Sigmoid colon (tissue), 7 donors: Measurements from ENCODE around the gene GEMIN7. TPM values are rescaled to one million over a fixed set of nuclear protein-coding genes. Genes with fewer than 3 reads are reported as not detected.
A peak's percentile ranks its signal among the peaks of the same experiment; 100 is the strongest.
"Not testable (repeated sequence)": the region's sequence is repeated elsewhere in the genome, so short reads cannot be mapped to it uniquely, and the experiment has no call there.

Source experiments
- DNase-seq: peaks from one replicate; pipeline ENCODE4 v3.0.0-alpha.2; 2019
- H3K27ac ChIP-seq, 4 donors: fragments of 200-600 bp; sonication (generic); one replicate each; pipeline ENCODE4 v1.5.1; 2016 to 2019; ENCODE audit warnings: mild to moderate bottlenecking in 1 of 4
- H3K27me3 ChIP-seq, 3 donors: fragments of 200-600 bp; sonication (generic); one replicate each; pipeline ENCODE4 v1.5.1; 2019; ENCODE audit warnings: mild to moderate bottlenecking in 1 of 3
- H3K36me3 ChIP-seq, 4 donors: fragments of 200-600 bp; sonication (generic); one replicate each; pipeline ENCODE4 v1.5.1; 2016 to 2019
- H3K4me1 ChIP-seq, 4 donors: fragments of 200-600 bp; sonication (generic); one replicate each; pipeline ENCODE4 v1.5.1; 2017 to 2019
- H3K4me3 ChIP-seq, 4 donors: fragments of 200-600 bp; sonication (generic); one replicate each; pipeline ENCODE4 v1.5.1; 2017 to 2019; ENCODE audit warnings: mild to moderate bottlenecking in 2 of 4, moderate library complexity in 1 of 4
- H3K9me3 ChIP-seq, 4 donors: fragments of 200-600 bp in 3 of 4; sonication (generic) in 3 of 4; one replicate each; pipeline versions ENCODE4 v1.5.1 to v1.6.1; 2013 to 2019
- EP300 ChIP-seq, 4 donors: sonication (generic); formaldehyde crosslinking; IDR thresholded peaks; one replicate each; pipeline ENCODE4 v1.6.1; 2017; ENCODE audit warnings: antibody characterized with exemption in 4 of 4
- POLR2A ChIP-seq, 2 donors: fragments of 450-650 bp; IDR thresholded peaks; one replicate each; pipeline ENCODE4 v1.6.1; 2016; ENCODE audit warnings: antibody characterized with exemption in 2 of 2, mild to moderate bottlenecking in 2 of 2, moderate library complexity in 2 of 2
- POLR2AphosphoS5 ChIP-seq, 4 donors: sonication (generic); formaldehyde crosslinking; IDR thresholded peaks; one replicate each; pipeline ENCODE4 v1.6.1; 2017; ENCODE audit warnings: antibody characterized with exemption in 4 of 4
- WGBS, 2 donors: extraction: QIAGEN DNeasy Blood & Tissue Kit; methylation state at CpG; one replicate each; pipeline ENCODE4 v1.1.7; 2013; 5-methylcytosine and 5-hydroxymethylcytosine counted together
- intact Hi-C: fragments of 100-400 bp; cut with DNase I; formaldehyde crosslinking; loops from one replicate; pipeline ENCODE4 v1.15.1; 2023
- polyA plus RNA-seq, 3 donors: library from polyadenylated mRNA; stranded (reverse); fragments of 200-250 nt; gene quantifications; one replicate each; pipeline ENCODE4 v1.2.3, GENCODE V29; 2013
- total RNA-seq, 4 donors: library from RNA; depleted of rRNA; stranded (reverse); fragments of >200 nt; gene quantifications; one replicate each; pipeline ENCODE4 v1.1.0, GENCODE V29; 2016
- TF ChIP-seq, protein P1 (sequence below), 4 experiments: fragments of 450-650 bp in 3 of 4; fragments of 200-600 bp in 1 of 4; IDR thresholded peaks; one replicate each; pipeline ENCODE4 v1.5.1; 2016 to 2019; ENCODE audit warnings: antibody characterized with exemption in 4 of 4, mild to moderate bottlenecking in 3 of 4, moderate library complexity in 2 of 4
- donor health status: healthy with polysubstance abuse.
- donor health status: Bipolar disorder and iron deficiency.
- donor health status: healthy.

GEMIN7 gene
- total and polyA plus RNA-seq, 7 donors, result 10.3 to 31.2 (median 18.2) TPM

DNA sequence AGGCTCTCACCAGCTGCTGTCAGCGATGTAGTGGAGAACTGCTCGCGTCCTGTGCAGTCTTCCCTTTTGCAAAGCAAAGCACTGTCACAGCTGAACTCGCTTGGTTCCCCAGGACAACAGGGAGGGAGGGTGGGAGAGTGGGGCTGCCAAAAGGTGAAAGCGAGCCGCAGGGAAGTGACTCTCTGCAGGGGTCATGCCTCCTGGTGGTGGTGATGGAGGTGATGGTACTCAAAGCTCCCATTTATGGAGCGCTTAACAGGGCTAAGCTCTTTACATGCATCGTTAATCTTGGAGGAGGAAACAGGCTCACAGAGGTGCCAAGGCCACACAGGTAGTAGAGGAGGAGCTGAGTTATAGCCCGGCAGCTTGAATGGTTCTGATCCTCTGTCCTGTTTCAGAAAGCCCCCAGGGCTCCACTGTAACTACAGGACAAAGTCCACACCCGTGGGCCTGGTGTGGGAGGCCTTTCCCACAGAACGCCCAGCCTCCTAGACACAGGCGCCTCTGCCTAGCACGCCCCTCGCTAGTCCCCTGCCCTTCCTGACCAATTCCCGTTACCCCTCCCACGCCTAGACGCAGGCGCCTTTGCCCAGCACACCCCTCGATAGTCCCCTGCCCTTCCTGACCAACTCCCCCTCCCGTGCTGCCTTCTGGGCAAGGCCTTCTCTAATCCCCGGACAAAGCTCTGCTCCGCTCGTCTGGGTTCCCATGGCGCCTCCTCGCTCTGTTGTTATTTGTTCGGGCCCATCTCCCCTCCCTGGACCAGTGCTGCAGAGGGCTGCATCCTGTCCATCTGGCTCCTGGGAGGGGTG is 24.7 kb downstream of the GEMIN7 start:
- Histone ChIP-seq H3K27me3 (no peaks in the 10 kb centered on the region), H3K36me3 (no peaks in the 10 kb centered on the region), H3K4me3 (peak overlapping the region in 1 of 4 donors; percentile 10), H3K27ac (peak overlapping the region in 1 of 4 donors; percentile 28), H3K9me3 (no peaks in the 10 kb centered on the region), H3K4me1 (peaks cover 0 to 38% (median 31%) of the 10 kb centered on the region in 4 donors)
- 27 to 44% methylated on average over 26 of the region's 26 CpGs for WGBS, 2 donors
- TF ChIP-seq, protein P1, sequence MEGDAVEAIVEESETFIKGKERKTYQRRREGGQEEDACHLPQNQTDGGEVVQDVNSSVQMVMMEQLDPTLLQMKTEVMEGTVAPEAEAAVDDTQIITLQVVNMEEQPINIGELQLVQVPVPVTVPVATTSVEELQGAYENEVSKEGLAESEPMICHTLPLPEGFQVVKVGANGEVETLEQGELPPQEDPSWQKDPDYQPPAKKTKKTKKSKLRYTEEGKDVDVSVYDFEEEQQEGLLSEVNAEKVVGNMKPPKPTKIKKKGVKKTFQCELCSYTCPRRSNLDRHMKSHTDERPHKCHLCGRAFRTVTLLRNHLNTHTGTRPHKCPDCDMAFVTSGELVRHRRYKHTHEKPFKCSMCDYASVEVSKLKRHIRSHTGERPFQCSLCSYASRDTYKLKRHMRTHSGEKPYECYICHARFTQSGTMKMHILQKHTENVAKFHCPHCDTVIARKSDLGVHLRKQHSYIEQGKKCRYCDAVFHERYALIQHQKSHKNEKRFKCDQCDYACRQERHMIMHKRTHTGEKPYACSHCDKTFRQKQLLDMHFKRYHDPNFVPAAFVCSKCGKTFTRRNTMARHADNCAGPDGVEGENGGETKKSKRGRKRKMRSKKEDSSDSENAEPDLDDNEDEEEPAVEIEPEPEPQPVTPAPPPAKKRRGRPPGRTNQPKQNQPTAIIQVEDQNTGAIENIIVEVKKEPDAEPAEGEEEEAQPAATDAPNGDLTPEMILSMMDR (IDR thresholded peaks at IDR 0.05), result no peak
- no peak for TF ChIP-seq POLR2A (IDR thresholded peaks at IDR 0.05)
- no peak for TF ChIP-seq EP300 (IDR thresholded peaks at IDR 0.05)
- TF ChIP-seq POLR2AphosphoS5 (IDR thresholded peaks at IDR 0.05), result no peak
- intact Hi-C loops, result no loop called here
- DNase-seq, result no peak

DNA sequence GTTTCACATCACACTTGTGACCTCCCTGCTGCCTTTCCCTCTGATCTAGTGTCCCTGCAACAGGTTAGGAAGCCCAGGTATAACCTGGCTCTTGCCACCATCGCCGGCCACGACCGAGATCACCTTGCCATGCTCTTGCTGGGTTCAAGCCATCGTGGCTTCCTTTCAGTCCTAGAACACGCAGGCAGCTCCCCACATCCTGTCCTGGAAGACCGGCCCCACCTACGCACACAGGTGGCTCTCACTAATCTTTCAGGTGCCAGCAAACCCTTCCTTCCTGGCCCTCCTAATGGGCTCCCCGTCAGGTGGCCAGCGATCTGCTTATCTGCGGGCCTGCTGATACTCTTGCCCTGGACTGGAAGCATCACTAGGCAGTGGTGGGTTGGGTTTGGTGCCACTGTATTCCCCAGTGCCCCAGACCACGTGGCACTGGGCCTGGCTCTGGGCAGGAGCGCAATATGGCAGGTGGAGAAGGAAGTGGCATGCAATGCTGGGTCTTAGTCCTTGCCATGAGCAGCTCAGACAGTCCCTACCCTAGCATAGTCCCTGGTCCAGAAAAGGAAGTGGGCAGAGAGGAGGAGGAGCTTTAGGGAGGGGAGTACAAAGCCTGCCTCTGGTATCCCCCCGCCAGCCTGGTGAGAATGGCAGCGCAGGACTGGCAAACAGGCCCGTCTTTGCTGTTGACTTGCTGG is 25.7 kb downstream of the GEMIN7 start:
- Histone ChIP-seq H3K36me3 (no peaks in the 10 kb centered on the region), H3K4me1 (peaks cover 0 to 31% (median 22%) of the 10 kb centered on the region in 4 donors), H3K4me3 (no peak overlapping the region), H3K9me3 (no peaks in the 10 kb centered on the region), H3K27ac (no peak overlapping the region), H3K27me3 (no peaks in the 10 kb centered on the region)
- TF ChIP-seq, protein P1 (IDR thresholded peaks at IDR 0.05), result no peak
- no peak for DNase-seq
- intact Hi-C loops, result no loop called here
- 55 to 79% methylated on average over 16 of the region's 16 CpGs for WGBS, 2 donors

DNA sequence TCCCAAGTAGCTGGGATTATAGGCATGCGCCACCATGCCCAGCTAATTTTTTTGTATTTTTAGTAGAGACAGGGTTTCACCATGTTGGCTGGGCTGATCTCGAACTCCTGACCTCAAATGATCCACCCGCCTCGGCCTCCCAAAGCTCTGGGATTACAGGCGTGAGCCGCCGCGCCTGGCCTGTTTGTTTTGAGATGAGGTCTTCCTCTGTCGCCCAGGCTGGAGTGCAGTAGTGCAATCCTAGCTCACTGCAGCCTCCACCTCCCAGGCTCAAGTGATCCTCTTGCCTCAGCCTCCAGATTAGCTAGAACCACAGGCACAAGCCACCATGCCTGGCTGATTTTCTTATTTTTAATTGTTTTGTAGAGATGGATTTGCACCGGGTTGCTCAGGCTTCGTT is 27.3 kb downstream of the GEMIN7 start:
- H3K4me1 ChIP-seq, result peaks cover 0 to 25% (median 20%) of the 10 kb centered on the region in 4 donors
- DNase-seq, intact Hi-C loops, H3K27ac ChIP-seq, H3K9me3 ChIP-seq, H3K36me3 ChIP-seq, H3K27me3 ChIP-seq, H3K4me3 ChIP-seq: not testable (repeated sequence)
- WGBS, 2 donors, result 84 to 92% methylated on average over 11 of the region's 11 CpGs

DNA sequence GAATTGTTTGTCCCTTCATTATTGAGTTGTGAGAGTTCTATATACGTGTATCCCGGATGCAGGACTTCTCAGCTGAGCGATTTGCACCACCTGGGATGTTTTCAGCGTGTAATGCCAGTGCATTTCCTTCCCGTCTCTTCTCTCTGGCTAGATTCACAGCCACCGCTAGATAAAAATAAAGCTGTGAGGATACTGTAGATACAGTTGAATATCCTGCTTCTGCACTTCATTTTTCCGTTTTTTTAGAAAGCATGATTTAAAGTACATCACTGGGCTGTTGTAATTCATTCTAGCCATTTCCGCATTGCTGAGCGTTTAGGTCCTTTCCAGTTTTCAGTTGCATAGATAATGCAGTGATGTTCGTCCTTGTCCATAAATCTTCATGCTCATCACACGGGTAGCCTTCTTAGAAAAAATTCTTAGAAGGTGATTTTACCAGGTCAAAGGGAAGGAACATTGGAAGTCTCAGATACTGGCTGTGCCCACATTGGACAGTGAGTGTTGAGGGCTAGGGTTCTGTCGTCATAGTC is 28.6 kb downstream of the GEMIN7 start:
- TF ChIP-seq, protein P1 (IDR thresholded peaks at IDR 0.05), result no peak
- TF ChIP-seq POLR2AphosphoS5 (IDR thresholded peaks at IDR 0.05), result no peak
- no peak for TF ChIP-seq POLR2A (IDR thresholded peaks at IDR 0.05)
- no peak for TF ChIP-seq EP300 (IDR thresholded peaks at IDR 0.05)
- WGBS, 2 donors, result 76 to 89% methylated on average over 12 of the region's 12 CpGs
- no peak for DNase-seq
- Histone ChIP-seq H3K36me3 (no peaks in the 10 kb centered on the region), H3K27ac (no peak overlapping the region), H3K4me3 (no peak overlapping the region), H3K9me3 (no peaks in the 10 kb centered on the region), H3K27me3 (no peaks in the 10 kb centered on the region), H3K4me1 (peaks cover 0 to 18% (median 18%) of the 10 kb centered on the region in 4 donors)
- intact Hi-C loops, result no loop called here

DNA sequence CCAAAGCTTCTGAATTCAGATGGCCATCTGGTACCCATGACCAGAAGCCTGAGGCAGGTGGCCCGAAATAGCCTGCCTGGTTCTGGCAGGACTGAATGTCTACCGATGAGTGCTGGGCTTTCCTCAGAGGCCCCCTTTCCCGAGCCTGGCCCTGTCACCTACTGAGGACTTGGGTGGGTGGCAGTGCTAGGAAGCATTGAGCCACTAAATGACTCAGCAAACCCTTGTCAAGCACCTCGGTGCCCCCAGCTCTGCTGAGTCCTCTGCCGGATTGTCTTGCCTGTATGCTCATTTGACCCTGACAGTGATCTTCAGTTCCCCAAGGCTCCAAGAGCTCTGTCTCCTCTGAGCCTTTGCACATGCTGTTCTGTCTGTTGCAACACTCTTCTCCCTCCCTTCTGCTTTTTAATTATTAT is 31.8 kb downstream of the GEMIN7 start:
- Histone ChIP-seq H3K27ac (no peak overlapping the region), H3K36me3 (no peaks in the 10 kb centered on the region), H3K27me3 (no peaks in the 10 kb centered on the region), H3K4me3 (no peak overlapping the region), H3K9me3 (no peaks in the 10 kb centered on the region), H3K4me1 (no peaks in the 10 kb centered on the region)
- intact Hi-C loops, result no loop called here
- TF ChIP-seq EP300 (IDR thresholded peaks at IDR 0.05) (no peak), POLR2A (IDR thresholded peaks at IDR 0.05) (no peak), POLR2AphosphoS5 (IDR thresholded peaks at IDR 0.05) (no peak)
- TF ChIP-seq, protein P1 (IDR thresholded peaks at IDR 0.05), result no peak
- WGBS, 2 donors, result 66 to 86% methylated on average over 5 of the region's 5 CpGs
- DNase-seq, result no peak
